Measurements from ENCODE around the gene NDNF.
A peak's percentile ranks its signal among the peaks of the same experiment; 100 is the strongest.

The NDNF gene

GRCh38 chr4:121070696-121071639 lies 1.4 kb downstream of the NDNF start:
- peak; percentile 21 for DNase-seq (ENCODE audit: low spot score)

- DNase-seq (ENCODE audit: low spot score) = no peak
These were observed 2.1 kb downstream of the NDNF start for GRCh38 chr4:121070274-121070673.

- DNase-seq (ENCODE audit: low spot score) = no peak
These were observed 2.9 kb downstream of the NDNF start for GRCh38 chr4:121069430-121069829.

GRCh38 chr4:121064482-121064881 lies 7.9 kb downstream of the NDNF start:
- no peak for DNase-seq (ENCODE audit: low spot score)

GRCh38 chr4:121062521-121062920 lies 9.8 kb downstream of the NDNF start:
- DNase-seq (ENCODE audit: low spot score) = no peak

GRCh38 chr4:121061861-121062260 lies 10.5 kb downstream of the NDNF start:
- no peak for DNase-seq (ENCODE audit: low spot score)

- DNase-seq (ENCODE audit: low spot score) = no peak
These were observed 11.1 kb downstream of the NDNF start for GRCh38 chr4:121061215-121061614.

GRCh38 chr4:121057466-121057922 lies 14.8 kb downstream of the NDNF start:
- no peak for DNase-seq (ENCODE audit: low spot score)

- DNase-seq (ENCODE audit: low spot score) = no peak
These were observed 16.3 kb downstream of the NDNF start for GRCh38 chr4:121056066-121056465.

GRCh38 chr4:121054373-121054772 lies 18.0 kb downstream of the NDNF start:
- no peak for DNase-seq (ENCODE audit: low spot score)

GRCh38 chr4:121053601-121054143 lies 18.7 kb downstream of the NDNF start:
- no peak for DNase-seq (ENCODE audit: low spot score)

- no peak for DNase-seq (ENCODE audit: low spot score)
These were observed 22.0 kb downstream of the NDNF start for GRCh38 chr4:121050300-121050699.

GRCh38 chr4:121049072-121049599 lies 23.2 kb downstream of the NDNF start:
- DNase-seq (ENCODE audit: low spot score) = no peak

- no peak for DNase-seq (ENCODE audit: low spot score)
These were observed 24.2 kb downstream of the NDNF start for GRCh38 chr4:121048165-121048564.

- no peak for DNase-seq (ENCODE audit: low spot score)
These were observed 30.8 kb downstream of the NDNF start for GRCh38 chr4:121041307-121042090.

GRCh38 chr4:121034017-121034416 lies 38.3 kb downstream of the NDNF start:
- DNase-seq (ENCODE audit: low spot score) = no peak

GRCh38 chr4:121030711-121031110 lies 41.6 kb downstream of the NDNF start:
- DNase-seq (ENCODE audit: low spot score) = no peak

- no peak for DNase-seq (ENCODE audit: low spot score)
These were observed 42.2 kb downstream of the NDNF start for GRCh38 chr4:121030131-121030530.

GRCh38 chr4:121026034-121026433 lies 46.3 kb downstream of the NDNF start:
- no peak for DNase-seq (ENCODE audit: low spot score)

GRCh38 chr4:121025540-121025939 lies 46.8 kb downstream of the NDNF start:
- DNase-seq (ENCODE audit: low spot score) = no peak

- DNase-seq (ENCODE audit: low spot score) = no peak
These were observed 53.8 kb downstream of the NDNF start for GRCh38 chr4:121018543-121018942.

GRCh38 chr4:121016611-121017010 lies 55.7 kb downstream of the NDNF start:
- no peak for DNase-seq (ENCODE audit: low spot score)
